Mesodermal cell (in vitro differentiated cells): ENCODE measurements around the gene MSI2.
"Not testable (repeated sequence)": the region's sequence is repeated elsewhere in the genome, so short reads cannot be mapped to it uniquely, and the experiment has no call there.

Source experiments
- H3K27ac ChIP-seq: 2 replicates; pipeline ENCODE4 v1.7.0; 2013; ENCODE audit warnings: mild to moderate bottlenecking, low read depth, low read length, moderate library complexity; ENCODE audit not compliant: severe bottlenecking
- H3K36me3 ChIP-seq: 2 replicates; pipeline ENCODE4 v1.7.1; 2013; ENCODE audit warnings: mild to moderate bottlenecking, low read length, moderate library complexity; ENCODE audit not compliant: control insufficient read depth, insufficient read depth
- H3K4me1 ChIP-seq: one replicate; pipeline ENCODE4 v1.7.1; 2013; ENCODE audit warnings: mild to moderate bottlenecking, low read length; ENCODE audit not compliant: insufficient read depth, control insufficient read depth, poor library complexity, severe bottlenecking
- H3K4me3 ChIP-seq: 2 replicates; pipeline ENCODE4 v1.7.0; 2013; ENCODE audit warnings: low read length, control low read depth, mild to moderate bottlenecking; ENCODE audit not compliant: insufficient read depth, poor library complexity, severe bottlenecking; ENCODE audit errors: extremely low read depth
- H3K9me3 ChIP-seq: 2 replicates; pipeline ENCODE4 v1.7.1; 2013; ENCODE audit warnings: mild to moderate bottlenecking, low read length, moderate library complexity; ENCODE audit not compliant: control insufficient read depth
- WGBS, 2 experiments: methylation state at CpG; one replicate each; pipeline ENCODE4 v1.1.5; 2013; ENCODE audit warnings: missing lambda C conversion rate in 2 of 2; ENCODE audit not compliant: insufficient coverage in 2 of 2; 5-methylcytosine and 5-hydroxymethylcytosine counted together

The MSI2 gene

DNA sequence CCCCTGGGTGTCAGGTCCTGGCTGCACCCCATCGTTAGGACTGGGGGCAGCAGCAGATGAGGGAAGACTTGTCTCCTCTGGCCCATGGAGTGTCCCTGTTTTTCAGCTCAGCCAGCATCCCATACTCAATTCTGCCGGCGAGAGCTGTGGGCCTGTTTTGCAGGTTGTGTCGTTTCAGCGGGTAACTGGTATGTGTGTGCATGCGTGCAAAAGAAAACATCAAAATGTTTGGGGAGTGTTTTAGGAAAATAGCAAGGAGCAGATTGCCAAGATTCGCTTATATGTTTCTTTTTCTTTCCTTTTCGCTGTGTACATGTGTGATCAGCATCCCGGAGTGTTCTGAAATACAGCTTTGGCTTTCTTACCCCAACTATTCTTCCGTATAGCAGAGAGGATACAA lies 34.7 kb downstream of the MSI2 start:
- Histone ChIP-seq H3K27ac (no peak overlapping the region), H3K4me1 (peaks cover 56% of the 10 kb centered on the region), H3K9me3 (no peaks in the 10 kb centered on the region), H3K36me3 (peaks cover 68% of the 10 kb centered on the region), H3K4me3 (no peak overlapping the region)
- WGBS, 2 experiments = 72 to 95% methylated on average over 5 to 8 of the region's 10 CpGs

DNA sequence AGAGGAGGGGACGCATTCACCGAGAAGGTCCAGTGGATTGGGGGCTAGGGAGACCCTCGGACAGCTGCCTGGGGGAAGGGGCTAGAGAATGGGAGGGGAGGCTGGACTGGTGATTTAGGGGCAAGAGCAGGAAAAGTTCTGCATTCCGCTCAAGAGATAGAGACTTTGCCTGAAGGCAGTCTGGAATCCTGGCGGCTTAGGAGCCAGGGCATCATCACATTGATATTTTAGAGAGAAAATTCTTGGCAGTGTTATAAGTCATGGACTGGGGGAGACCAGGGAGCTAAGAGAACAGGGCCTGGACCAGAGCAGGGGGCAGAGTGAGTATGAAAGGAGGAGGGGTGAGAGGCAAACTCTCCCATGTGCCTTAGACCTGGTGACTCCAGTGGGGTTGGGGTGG lies 35.8 kb downstream of the MSI2 start:
- H3K36me3 ChIP-seq = peaks cover 61% of the 10 kb centered on the region
- H3K9me3 ChIP-seq = no peaks in the 10 kb centered on the region
- H3K4me1 ChIP-seq = peaks cover 47% of the 10 kb centered on the region
- H3K4me3 ChIP-seq = no peak overlapping the region
- H3K27ac ChIP-seq = peak overlapping the region; percentile 30
- WGBS, 2 experiments = 83 to 90% methylated on average over 4 to 5 of the region's 5 CpGs

GRCh38 chr17:57293077-57293476 lies 36.8 kb downstream of the MSI2 start:
- H3K36me3 ChIP-seq = peaks cover 63% of the 10 kb centered on the region
- peak overlapping the region; percentile 46 for H3K27ac ChIP-seq
- H3K9me3 ChIP-seq = peaks cover 7% of the 10 kb centered on the region
- peaks cover 39% of the 10 kb centered on the region for H3K4me1 ChIP-seq
- WGBS, 2 experiments = 86 to 90% methylated on average over 9 of the region's 10 CpGs
- no peak overlapping the region for H3K4me3 ChIP-seq

GRCh38 chr17:57294101-57294500 lies 37.8 kb downstream of the MSI2 start:
- Histone ChIP-seq H3K4me3 (no peak overlapping the region), H3K36me3 (peaks cover 63% of the 10 kb centered on the region), H3K9me3 (peaks cover 17% of the 10 kb centered on the region), H3K27ac (peak overlapping the region; percentile 92), H3K4me1 (peaks cover 39% of the 10 kb centered on the region)
- WGBS, 2 experiments = 96 to 97% methylated on average over 4 to 6 of the region's 7 CpGs

DNA sequence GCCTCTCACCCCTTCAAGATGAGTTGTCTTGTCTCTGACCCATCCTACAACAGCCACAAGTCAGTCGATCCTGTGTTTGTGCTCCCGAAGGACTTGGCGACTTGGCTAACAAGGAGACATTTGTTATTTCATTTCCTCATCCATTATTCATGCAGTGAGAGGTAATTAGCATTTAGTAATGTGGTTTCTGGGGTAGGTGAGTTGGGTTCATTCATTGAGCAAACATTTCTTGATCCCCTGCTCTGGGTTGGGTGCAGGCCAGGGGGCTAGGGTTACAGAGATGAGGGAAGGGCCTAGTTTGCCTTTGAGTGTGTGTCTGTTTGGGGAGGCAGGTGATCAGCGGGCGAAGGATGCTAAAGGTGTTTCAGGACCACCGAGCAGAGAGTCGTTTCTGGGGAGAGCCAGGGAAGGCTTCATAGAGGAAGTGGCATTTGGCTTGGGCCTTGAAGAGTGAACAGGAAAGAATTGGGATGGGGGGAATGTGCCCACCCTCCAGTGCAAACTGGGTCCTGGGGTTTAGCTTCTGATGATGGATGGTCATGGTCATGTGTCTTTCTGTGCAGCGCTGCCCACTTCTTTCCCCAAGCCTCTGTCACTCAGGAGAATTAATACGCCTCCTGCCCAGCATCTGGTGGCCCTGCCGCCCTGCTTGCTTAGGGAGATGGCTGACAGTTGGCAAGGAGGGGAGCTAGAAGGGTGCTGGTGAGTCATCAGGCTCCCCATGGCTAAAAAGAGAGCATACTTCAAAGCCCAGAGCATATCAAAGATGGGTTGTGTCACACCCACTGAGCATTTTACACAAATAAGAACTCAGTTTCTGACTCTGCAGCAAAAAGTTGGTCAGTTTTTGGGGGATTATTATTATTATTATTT lies 38.5 kb downstream of the MSI2 start:
- peaks cover 23% of the 10 kb centered on the region for H3K9me3 ChIP-seq
- peak overlapping the region; percentile 92 for H3K27ac ChIP-seq
- no peak overlapping the region for H3K4me3 ChIP-seq
- peaks cover 63% of the 10 kb centered on the region for H3K36me3 ChIP-seq
- WGBS, 2 experiments = 85% methylated on average over 5 of the region's 10 CpGs
- H3K4me1 ChIP-seq = peaks cover 39% of the 10 kb centered on the region

DNA sequence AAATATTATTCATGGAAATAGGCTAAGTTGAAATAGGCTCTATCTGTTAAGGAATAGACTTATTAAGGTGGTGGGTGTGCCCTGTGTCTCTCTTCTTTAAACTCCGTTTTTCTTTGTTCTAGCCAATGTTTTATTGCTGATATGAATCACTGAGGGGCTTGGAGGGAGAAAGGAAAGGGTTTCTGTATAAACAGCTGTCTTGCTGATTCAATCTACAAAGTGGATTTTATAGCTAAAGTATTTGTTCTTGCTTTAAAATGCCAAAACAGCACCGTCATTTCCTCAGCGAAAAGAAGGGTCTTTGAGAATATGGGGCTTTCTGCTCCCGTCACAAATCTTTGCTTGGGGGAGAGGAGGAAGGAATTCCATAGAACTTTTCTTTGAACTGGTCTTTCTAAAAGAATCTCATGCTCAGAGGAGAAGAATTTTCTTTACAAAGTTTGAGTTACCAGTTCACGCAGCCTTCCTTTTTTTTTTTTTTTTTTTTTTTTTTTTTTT lies 39.3 kb downstream of the MSI2 start:
- 40 to 60% methylated on average over 1 to 2 of the region's 5 CpGs for WGBS, 2 experiments
- peaks cover 66% of the 10 kb centered on the region for H3K36me3 ChIP-seq
- H3K27ac ChIP-seq = peak overlapping the region; percentile 92
- no peak overlapping the region for H3K4me3 ChIP-seq
- H3K4me1 ChIP-seq = peaks cover 39% of the 10 kb centered on the region
- peaks cover 28% of the 10 kb centered on the region for H3K9me3 ChIP-seq

GRCh38 chr17:57296231-57296630 lies 39.9 kb downstream of the MSI2 start:
- Histone ChIP-seq H3K4me3 (no peak overlapping the region), H3K9me3 (peaks cover 30% of the 10 kb centered on the region), H3K4me1 (peaks cover 34% of the 10 kb centered on the region), H3K27ac (peak overlapping the region; percentile 92), H3K36me3 (peaks cover 67% of the 10 kb centered on the region)
- WGBS, 2 experiments = no CpG with 5 or more reads among the region's 4 CpGs

GRCh38 chr17:57299176-57299575 lies 42.9 kb downstream of the MSI2 start:
- H3K36me3 ChIP-seq = peaks cover 67% of the 10 kb centered on the region
- no peak overlapping the region for H3K27ac ChIP-seq
- WGBS, 2 experiments = 93 to 100% methylated on average over 2 of the region's 7 CpGs
- H3K9me3 ChIP-seq = peaks cover 30% of the 10 kb centered on the region
- no peak overlapping the region for H3K4me3 ChIP-seq
- peaks cover 14% of the 10 kb centered on the region for H3K4me1 ChIP-seq

DNA sequence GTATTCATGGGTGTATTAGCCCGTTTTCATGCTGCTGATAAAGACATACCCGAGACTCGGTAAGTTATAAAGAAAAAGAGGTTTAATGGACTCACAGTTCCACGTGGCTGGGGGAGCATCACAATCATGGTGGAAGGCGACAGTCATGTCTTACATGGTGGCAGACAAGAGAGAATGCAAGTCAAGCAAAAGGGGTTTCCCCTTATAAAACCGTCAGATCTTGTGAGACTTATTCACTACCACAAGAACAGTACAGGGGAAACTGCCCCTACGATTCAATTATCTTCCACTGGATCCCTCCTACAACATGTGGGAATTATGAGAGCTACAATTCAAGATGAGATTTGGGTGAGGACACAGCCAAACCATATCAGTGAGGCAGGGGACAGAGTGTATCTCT lies 44.3 kb downstream of the MSI2 start:
- Histone ChIP-seq H3K36me3 (peaks cover 74% of the 10 kb centered on the region), H3K9me3 (peaks cover 30% of the 10 kb centered on the region)
- WGBS, 2 experiments = 94% methylated on average over 5 of the region's 7 CpGs
- not testable (repeated sequence) for H3K27ac ChIP-seq, H3K4me3 ChIP-seq, H3K4me1 ChIP-seq

DNA sequence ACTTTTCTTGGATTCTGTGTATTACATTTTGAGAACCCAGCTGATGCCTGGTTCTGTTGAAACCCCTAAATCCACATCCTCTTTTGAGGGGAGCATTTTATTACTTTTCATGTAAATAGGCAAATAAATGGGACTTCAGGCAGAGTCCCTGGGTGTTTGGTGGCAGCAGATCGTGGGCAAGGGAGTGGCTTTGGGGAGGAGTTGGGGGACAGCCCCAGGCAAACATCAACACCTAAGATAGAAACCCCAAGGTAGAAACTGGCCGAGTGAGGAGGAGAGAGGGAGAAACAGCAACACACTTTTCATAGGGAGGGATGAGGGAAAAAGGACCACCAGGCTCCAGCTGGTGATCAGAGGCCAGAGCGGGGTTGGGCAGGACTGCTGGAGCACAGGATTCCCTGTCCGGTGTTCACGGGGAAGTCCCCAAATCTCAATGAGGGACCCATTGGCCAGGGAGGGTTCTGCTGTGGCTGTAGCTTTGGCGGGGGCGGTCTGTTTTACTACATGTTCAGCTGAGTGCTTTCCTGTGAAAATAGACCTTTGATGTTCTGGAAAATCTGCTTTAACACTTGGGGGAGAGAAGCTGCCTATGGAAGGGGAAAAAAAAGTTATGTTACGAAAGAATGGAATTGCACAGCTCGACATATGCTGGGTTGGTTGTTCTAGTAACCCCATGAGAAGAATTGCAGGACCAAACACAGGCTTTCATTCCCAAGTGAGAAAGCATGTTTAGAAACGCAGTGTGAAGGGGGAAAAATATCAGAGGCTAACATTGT lies 46.6 kb downstream of the MSI2 start:
- no peak overlapping the region for H3K4me3 ChIP-seq
- WGBS, 2 experiments = 93 to 100% methylated on average over 7 of the region's 10 CpGs
- H3K4me1 ChIP-seq = no peaks in the 10 kb centered on the region
- peaks cover 24% of the 10 kb centered on the region for H3K9me3 ChIP-seq
- no peak overlapping the region for H3K27ac ChIP-seq
- H3K36me3 ChIP-seq = peaks cover 86% of the 10 kb centered on the region
